Head of caudate nucleus (tissue), 42 donors: Measurements from ENCODE around the gene PARD3.
A peak's percentile ranks its signal among the peaks of the same experiment; 100 is the strongest.
"Not testable (repeated sequence)": the region's sequence is repeated elsewhere in the genome, so short reads cannot be mapped to it uniquely, and the experiment has no call there.

Experiments
- DNase-seq, 42 donors: peaks; one replicate each; pipeline versions ENCODE4 v3.0.0 to v3.0.0-alpha.2; 2020 to 2021; ENCODE audit warnings: mixed read lengths in 7 of 42
- intact Hi-C: fragments of 100-400 bp; cut with DNase I; formaldehyde crosslinking; loops from one replicate; pipeline ENCODE4 v1.15.0; 2022

Gene PARD3

DNA sequence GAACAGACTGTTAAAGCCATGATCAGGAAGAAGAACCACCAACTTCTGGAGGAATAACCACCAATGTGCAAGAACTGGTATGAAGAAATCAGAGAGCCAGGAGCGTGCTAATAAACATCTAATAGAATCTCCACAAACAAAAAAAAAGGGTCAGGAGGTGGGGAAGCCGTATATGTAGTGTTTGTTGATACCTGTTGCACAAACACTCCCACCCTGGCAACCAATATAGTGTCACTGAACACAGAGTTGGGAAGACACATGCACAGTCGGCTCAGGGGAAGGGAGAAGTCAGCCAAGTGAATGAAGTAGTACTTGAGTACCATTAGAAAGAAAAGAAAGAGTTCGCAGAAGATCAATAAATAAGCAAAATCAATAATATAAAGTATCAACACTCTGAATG lies 400.1 kb downstream of the PARD3 start:
- intact Hi-C loops = no loop called here
- DNase-seq = no peak

DNA sequence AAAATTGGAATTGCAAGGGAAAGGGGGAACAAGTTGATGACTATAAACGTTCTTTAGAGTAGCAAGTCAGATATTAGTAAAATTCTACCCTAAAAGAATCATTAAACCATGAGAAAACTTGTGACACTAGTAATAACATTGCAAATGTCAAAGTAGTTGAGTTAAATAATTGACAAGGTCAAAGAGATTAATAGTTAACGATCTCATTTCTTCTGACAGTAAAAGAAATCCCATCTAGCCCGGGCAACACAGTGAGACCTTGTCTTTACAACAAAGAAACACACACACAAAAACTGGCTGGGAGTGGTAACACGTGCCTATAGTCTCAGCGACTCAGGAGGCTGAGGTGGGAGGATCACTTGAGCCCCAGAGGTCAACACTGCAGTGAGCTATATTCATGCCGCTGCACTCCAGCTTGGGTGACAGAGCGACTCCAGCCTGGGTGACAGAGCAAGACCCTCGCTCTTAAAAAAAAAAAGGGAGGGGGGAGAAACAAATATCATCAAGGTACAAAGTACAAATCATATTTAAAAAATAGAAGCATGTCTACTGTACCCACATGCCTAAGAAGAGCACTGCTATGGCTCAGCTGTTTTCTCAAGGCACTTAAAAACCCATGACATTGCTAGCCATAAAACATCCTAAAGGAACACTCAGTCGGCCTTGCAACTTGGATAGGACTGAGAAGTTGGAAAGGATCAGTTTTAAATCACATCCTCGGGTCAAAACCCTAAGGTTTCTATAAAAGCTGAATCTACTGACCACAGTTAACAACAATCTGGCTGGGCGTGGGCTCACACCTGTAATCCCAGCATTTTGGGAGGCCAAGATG lies 401.1 kb downstream of the PARD3 start:
- intact Hi-C loops = no loop called here
- no peak for DNase-seq

DNA sequence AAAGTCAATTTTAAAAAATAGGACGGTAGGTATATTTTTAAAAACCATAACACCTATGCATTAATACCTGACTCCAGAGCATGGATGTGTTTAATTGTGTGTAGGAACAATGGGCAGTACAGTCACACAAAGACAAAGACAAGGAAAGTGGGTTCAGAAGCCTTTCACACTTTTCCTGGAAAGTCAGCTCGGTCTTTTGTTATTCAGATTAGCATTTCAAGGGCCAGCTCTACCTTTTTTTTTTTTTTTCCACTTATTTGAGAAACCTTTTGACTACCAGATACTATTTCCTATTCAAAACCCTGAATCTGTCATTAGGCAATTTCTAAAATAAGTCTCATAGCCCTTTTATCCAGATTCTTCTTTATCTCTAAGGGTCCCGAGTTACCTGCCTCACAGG lies 401.9 kb downstream of the PARD3 start:
- intact Hi-C loops = no loop called here
- DNase-seq = no peak

DNA sequence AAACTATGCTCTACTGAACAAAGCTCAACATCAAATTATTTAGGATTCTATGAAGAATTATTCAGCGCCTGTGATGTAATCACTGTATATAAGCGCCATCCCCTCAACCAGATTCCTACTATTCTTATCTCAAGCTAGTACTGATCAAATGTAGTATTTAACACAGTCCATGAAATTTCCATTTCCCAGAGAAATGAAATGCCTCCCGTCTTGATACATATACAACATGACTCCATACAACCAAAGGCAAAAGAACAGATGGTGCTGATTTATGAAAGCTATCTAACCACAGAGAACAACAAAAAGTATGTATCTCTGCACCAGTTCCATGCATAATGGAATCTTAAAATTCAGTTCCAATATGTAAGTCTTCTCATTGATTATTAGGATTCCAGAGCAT lies 406.1 kb downstream of the PARD3 start:
- intact Hi-C loops = no loop called here
- DNase-seq = no peak

DNA sequence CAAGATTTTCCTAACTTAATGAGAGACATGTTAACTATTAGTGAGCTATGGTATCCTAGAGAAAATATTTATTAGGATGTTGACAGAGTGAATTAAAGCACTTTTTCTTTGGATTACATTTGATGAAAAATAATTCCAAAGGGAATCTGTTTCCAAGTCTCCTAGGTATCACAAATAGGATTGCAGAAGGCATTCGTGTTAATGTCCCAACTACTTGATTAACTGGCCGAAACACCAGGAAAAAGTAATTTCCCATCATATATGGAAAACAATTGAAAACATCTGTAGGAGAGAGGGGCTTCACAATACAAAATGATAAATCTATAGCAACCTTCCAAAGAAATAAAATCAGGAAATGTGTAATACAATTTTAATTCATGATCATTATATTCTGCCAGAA lies 406.7 kb downstream of the PARD3 start:
- DNase-seq = no peak
- intact Hi-C loops = no loop called here

DNA sequence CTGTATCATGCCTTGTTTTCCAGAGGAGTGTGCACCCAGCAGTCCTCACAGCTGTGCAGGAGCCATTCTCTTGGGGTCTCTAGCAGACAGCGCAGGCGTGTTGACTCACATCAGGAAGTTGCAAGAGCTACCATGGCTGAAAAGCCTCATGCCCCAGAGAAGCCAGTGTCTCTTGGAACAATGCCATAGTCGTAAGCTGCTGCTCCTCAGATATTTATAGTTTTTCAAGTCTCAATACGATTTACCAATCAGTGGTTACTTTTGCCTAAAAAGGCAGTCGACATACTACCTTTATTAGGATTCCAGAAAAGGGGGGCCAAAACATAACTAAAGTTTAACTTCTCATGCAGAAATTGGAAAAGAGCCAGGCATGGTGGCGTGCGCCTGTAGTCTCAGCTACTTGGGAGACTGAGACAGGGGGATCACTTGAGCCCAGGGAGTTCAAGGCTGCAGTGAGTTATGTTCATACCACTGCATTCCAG lies 407.7 kb downstream of the PARD3 start:
- DNase-seq = peak in 1 of 42 donors; percentile 17
- intact Hi-C loops = no loop called here

DNA sequence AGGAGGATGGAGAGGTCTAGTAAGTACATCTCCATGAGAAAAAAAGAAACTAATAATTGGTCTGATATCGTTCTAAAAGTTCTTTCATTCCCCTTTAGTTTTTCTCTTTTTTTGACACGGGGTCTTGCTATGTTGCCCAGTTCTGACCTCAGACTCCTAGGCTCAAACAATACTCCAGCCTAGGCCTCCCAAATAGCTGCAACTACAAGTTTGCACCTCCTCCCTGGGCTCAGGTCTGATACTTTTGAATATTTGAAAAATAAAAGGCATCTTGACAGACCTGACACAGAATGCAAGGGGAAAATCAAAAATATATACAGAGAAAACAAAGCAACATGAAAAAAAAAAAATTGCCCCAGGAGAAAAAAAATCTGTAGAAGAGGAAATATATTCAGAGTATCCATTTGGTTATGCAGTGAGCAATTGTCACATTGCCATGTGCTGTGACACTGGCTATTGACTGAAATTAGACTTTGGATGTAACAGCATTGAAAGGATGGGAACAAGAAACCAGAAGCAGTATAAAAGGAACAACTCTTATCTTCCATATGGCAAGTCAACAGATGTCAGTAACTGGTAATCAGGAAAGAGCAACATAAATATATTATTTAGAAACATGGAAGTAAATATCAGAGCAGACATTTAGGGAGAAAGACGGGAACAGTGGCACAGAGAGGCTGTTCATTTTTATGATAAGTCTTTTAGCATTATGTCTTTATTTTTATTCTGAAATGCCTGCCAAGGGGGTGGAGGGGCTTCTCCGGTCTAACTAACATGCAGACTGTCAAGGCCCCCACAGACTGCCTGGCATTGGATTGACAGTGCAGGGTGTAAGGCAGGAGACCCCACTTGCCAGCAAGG lies 408.4 kb downstream of the PARD3 start:
- no peak for DNase-seq
- intact Hi-C loops = no loop called here

DNA sequence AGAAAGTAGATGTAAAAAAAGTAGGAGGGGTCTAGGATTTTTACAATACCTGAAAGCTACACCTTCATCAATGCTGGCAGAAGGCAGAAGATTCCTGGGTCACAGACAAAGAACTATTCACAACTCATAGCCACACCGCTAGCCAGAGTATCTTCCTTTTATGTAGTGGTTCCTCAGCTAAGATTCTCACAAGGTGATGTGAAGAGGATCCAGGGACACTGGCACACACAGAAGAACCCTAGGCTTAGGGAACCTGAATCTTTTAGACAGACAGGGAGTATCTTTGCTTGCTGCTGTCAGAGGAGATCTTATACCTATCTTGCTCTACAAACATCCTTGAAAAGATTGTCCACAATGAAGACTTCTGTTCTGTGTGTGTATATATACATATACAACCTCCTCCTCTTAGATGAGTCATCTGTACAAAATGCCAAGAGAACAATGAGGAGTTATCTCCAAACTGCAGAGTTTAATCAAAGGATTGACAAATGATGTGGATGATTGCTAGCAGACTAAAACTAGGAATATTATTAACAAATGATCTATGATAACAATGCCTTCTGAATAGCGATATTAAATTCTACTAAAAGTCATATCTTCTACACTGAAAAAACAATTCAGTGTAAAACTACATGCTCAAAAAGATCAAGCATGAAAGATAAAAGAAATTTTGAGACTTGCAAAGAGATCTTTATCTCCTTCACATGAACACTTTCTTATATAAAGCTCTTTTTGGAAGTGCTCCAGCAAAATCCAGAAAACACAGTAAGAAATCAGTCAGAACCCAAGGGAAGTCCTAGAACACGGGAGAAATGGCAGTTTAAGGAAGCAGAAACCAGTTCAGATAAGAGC lies 409.3 kb downstream of the PARD3 start:
- intact Hi-C loops = no loop called here
- DNase-seq = no peak

DNA sequence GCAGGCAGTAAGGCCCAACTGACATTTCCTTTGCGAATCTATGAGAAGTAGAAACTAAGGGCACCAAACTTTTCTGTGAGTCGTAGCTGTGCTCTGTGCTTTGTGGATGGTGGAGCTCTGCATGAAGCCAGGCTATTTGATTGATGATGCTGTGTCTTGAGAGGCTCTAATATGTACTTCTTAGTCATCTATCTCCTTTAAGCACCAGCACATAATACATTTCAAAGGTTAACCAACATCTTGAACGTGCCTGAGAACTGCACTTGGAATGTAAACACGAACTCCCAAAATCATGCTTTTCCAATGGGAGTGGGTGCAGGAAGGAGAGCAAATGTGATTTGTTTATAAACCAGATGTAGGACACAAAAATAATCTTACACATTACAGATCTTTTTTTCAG lies 411.6 kb downstream of the PARD3 start:
- intact Hi-C loops = no loop called here

DNA sequence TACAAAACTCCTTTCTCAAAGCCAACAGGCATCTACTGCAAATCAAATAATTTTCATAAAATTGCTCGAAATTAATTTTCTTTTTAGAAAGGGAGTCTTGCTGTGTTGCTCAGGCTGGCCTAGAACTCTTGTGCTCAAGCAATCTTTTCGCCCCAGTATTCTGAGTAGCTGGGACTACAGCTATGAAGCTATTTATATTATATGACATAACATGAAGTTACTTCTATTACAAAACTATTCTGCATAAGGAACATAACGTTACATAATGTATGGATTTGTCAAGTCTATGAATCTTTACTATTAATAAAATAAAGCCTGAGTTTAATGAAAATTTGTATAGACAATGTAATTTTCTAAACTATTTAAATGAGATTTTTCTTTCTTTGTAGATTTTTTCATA lies 415.0 kb downstream of the PARD3 start:
- no peak for DNase-seq
- intact Hi-C loops = no loop called here

More for the DNA sequence above, 411.6 kb downstream of the PARD3 start:
- no peak for DNase-seq

DNA sequence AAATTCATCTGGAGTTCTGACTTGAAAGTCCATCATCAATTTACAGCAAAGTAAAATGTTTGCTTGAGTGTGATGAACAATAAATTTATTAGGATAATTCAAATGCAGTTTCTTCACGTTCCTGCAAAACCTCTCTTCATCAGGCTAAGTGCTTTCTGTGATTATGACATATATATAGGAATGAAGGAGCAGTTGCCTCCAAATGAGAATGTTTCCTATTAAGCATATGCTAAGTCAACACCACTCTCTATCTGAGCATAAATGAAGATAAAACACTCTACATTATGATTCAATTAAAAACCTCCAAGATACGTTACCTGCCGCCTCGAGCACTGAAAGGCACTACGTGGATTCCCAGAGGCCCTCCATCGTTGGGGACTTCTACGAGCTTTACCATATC lies 416.1 kb downstream of the PARD3 start:
- no peak for DNase-seq
- intact Hi-C loops = no loop called here

DNA sequence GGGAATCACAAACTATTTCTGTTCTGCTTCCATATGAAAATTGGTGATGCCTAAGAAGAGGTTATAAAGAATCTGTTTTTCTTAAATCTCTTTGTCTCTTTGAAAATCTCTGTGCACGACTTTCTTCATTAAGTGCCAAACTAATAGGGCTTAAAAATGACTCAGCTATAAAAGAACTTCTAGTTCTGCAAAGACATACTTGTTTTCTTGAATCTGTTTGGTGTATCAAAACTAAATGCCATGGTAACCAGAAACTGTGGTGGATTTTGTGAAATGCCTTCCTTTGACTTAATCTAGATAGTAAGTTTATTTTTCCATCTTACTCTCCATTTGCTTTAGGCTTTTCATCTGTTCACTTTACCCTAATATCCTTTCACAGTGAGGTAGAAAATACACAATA lies 417.8 kb downstream of the PARD3 start:
- intact Hi-C loops = no loop called here
- DNase-seq = no peak

DNA sequence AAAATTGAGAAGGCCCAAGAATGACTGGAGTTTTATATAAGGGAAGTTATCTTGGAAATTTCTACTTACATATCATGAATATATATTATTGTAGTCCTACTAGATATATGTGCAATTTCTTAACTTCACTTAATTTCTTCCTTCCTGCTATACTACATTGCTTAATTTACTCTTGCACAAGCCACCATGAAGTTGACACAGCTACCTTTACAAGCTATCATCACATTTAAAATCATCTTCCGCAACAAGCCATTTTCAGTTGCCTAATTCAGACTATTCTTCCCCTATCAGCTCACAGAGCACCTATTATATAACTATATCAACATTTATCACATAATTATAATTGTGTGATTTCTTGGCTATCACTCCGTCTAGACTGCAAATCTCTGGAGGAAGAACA lies 418.4 kb downstream of the PARD3 start:
- intact Hi-C loops = no loop called here
- no peak for DNase-seq

DNA sequence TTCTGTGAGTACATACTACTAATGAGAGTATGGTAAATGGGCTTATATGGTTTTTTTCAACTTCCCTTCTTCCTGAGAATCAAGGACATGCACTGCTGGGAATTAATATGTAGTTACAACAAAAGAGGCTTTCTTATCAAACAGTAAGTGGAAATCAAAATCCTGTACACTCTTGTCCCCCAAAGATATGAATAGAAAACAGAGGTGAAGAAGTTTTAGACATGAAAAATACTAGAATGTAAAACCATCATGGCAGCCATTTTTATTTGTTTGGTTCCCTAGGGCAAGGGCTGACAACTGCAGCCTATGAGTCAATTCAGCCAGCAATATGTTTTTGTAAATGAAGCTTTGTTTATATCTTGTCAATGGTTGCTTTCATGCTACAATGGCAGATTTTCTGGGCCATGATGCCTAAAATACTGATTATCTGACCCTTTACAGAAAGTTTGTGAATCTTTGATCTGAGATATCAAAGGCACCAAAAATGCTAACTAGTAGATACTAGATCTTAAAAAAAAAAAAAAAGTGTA lies 422.4 kb downstream of the PARD3 start:
- no peak for DNase-seq
- intact Hi-C loops = no loop called here

DNA sequence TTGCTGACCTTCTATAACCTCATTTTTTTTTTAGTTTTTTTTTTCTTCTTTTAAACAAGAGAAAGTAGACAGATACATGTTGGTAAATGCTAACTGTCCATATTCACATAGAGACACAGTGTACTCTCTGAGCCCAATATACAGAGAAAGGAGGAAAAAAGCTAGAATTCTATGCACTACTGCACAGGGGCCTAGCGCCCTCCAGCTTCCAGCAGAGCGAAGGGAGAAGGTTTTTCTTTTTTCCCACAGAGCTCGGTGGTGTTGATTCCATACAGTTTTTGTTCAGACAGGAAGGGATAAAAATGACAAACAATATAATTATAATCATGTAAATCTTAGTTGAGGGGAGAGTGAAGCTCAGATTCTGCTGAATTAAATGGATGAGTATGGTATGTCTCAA lies 423.9 kb downstream of the PARD3 start:
- intact Hi-C loops = not testable (repeated sequence)
- peak in 2 of 42 donors; percentile 33 to 44 for DNase-seq

DNA sequence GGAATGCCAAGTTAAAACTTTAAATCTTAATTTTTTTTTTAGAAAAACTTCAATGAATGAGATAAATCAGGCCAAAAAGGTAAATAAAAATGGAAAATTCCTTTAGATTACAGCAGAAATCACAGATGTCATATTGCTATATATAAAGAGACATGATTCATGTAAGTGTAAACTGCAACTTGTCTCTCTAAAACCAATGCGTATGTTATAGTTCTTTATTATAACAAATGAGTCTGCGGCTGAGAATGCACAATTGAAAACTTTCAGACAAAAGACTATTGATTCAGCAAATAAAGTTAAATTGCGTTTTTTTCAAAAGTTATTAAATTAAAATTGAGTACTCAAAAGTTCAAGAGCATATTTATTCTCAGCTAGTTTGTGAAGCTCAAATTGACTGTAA lies 425.3 kb downstream of the PARD3 start:
- no peak for DNase-seq
- intact Hi-C loops = no loop called here

DNA sequence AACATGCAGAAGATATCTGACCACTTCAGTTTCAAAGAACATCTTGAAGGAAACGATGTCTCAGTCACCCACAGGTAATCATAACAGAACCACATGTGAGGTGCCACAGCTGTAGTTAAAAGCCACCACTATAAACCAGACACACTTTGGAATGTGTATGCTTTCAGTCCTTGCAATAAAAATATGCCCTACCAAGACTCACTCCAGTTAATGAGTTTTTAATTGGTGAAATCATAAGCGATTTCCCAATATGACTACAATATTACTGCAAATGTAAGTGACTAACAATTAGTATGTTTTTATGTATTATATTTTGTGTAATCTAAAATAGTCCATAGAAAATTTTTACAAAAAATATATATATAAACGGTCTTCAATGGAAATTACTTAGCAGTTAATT lies 428.2 kb downstream of the PARD3 start:
- DNase-seq = no peak
- intact Hi-C loops = no loop called here

DNA sequence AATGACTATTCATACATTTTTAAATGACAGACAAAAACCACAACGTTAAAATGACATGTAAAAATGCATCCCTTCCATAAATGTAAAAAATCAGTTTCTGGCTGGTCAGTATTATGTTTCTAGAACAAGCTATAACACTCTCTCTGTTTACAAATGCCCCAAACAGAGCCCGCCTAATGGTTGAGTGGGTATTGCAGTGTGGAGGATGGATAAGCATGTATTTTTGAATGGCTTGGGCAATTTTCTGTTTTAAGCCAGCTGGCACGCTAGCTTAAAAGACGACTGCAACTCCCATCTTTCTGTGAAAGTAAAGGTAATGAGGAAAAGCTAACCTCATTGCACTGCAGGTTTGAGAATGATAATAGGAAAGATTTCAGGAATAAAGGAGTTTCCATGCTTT lies 430.7 kb downstream of the PARD3 start:
- DNase-seq = no peak
- intact Hi-C loops = no loop called here

DNA sequence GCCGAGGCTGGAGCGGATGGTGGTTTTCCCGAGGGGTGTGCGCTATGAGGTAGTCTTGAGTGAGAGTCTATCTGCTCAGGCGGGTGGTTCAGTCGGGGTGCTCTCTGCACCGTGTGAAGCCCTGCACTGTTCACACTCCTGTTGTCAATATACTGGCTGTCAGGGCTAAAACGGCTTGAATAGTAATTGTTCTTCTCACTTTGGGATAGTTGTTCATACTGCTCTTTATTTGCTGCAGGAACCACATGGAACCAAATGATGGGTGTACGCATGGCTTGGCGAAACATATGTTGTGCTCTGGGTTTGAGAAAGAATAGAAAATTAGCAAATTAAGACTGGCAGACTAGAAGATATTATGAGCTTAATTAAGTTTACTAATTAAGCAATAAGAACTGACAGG lies 432.5 kb downstream of the PARD3 start:
- no peak for DNase-seq
- intact Hi-C loops = no loop called here
